Stimulated activated CD8-positive, alpha-beta memory T cell treated with anti-CD3 and anti-CD28 coated beads, Interleukin-12 subunit alpha, Interleukin-12 subunit beta, amount 100 ng/mL, for 24 hours (primary cell): ENCODE results near the gene ARFRP1.

Experiments
- DNase-seq: peaks from one replicate; pipeline ENCODE4 v3.0.0-alpha.2; 2020; ENCODE audit errors: extremely low read depth

Gene ARFRP1

DNA sequence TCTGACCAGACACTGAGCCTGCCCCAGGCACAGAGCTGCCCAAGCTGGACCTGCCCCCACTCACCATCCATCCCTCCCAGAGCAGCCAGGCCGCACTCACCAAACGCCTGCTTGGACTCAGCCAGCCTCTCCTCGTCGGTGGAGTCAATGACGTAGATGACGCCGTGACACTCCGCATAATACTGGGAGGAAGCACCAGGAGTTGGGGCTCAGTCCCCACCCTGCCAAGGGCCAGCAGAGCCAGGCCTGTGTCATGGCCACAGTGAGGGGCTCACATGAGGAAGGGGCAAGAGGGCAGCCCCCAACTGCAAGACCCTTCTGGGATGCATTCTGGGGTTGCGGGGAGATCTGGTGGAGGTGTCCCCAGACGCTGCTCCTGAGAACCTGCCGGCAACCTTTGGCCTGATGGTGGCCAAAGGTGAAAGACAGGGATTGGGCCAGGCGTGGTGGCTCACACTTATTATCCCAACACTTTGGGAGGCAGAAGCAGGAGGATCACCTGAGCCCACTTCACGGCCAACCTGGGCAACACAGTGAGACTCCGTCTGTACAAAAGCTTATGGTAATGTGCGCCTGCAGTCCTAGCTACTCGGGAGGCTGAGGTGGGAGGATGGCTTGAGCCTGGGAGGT lies 5.6 kb downstream of the ARFRP1 start:
- DNase-seq, result no peak

DNA sequence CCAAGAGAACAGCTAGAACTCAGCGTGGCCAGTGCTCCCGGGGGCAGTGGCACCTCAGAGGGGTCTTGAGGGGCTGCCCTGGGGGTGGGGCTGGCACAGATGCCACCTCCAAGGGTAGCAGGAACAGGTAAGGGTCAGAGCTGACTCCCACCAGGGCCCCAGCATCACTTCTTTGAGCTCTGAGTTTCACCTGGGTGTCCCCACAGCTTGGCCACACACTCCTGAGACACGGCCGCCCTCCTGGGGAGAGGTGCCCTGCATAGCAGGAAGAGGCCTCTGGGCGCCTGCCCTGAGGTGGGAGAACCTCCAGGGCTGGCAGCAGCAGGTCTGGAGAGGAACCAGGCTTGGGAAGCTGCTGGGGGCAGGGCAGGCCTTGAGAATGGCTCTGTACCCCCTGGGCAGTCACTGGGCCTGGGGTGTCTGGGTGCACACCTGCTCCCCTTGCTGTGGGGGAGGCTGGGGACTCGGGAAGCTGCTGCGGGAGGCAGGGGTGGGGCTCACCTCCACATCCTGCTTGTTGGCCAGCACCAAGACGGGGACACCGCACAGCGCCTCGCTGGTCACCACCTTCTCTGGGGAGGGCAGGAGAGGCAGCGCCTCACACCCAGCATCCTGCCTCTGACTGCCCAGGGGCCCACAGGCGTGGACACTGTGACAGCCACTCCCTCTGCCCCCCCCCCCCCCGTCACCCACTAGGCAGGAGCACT lies 6.3 kb downstream of the ARFRP1 start:
- DNase-seq, result no peak

DNA sequence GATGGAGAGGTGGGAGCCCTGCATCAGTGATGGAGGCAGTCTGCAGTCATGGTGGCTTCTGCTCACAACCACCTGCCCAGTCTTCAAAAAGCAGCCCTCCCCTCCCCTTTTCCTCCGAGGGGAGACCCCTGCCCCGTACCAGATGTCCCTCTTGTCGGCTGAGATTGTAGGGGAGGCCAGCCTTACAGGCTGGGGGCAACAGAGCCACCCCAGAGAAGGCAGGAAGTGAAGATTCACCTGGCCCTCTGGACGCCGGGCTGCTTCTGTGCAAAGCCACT lies 6.8 kb downstream of the ARFRP1 start:
- no peak for DNase-seq

DNA sequence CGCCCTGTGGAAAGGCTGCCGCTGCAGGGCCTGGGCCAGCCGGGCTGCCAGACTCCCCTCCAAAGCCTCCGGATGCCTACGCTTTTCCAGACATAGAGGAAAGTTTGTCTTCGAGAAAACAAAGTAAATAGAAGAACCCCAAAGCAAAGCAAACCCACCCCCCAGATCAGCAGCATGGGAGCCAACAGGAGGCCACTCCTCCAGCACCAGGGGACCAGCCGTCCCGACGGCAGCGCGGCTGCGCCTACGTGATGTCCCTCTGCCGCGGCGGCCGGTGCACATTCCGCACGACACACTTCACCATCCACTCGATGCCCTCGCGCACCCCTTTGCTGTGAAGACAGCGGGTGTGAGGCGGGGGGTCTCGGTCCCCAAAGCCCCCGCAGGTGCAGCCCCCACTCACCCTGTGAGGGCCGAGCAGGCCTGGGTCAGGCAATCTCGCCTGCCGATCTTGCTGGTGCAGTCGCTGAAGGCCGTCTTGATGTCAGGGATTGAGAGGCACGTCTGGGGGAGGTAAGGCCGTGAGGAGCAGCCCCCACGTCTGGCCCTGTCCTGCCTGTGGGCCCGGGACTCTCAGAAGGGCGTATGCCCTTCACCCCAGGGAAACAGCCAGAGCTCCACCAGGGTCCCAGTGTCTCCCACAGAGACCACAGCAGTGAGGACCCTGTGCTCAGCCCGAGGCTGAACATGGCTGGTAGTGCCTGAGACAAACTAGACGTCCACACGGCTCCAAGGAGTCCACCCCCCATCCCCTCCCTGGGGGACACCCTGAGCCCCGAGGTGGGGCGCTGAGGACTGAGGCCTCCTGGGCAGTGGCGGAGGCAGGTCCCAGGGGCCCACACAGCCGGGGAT lies 7.4 kb downstream of the ARFRP1 start:
- DNase-seq, result no peak

DNA sequence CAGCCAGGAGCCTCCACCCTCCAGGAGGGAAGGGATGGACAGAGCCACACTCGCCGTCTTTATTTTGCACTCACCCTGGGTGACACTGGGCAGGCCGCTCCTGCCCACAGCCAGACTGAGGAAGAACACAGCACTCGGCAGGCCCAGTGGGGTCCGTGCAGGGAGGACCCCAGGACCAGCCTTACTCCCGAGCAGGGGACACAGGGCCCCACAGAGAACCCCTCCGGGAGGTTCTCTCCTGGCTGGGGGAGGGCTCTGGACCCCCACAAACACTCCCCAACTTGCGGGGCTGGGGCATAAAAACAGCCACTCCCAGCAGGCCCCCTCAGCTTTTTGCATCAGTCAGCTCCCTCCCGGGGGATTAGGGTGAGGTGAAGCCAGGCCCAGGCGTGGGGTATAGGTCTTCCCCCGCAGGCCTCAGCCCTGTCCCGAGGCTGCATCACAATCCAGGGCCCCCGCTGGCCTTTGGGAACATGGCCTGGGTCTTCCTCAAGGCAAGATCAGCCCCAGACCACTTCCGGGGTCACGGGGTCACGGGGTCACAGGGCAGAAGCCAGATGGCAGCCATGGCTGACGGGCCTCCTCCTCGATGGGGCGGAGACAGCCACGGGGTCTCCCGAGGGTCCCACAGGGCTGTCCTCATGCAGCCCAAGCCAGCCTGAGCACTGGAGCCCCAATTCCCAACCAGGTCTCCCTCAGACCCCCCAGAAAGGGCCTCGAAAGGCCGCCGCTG lies 8.1 kb downstream of the ARFRP1 start:
- no peak for DNase-seq

DNA sequence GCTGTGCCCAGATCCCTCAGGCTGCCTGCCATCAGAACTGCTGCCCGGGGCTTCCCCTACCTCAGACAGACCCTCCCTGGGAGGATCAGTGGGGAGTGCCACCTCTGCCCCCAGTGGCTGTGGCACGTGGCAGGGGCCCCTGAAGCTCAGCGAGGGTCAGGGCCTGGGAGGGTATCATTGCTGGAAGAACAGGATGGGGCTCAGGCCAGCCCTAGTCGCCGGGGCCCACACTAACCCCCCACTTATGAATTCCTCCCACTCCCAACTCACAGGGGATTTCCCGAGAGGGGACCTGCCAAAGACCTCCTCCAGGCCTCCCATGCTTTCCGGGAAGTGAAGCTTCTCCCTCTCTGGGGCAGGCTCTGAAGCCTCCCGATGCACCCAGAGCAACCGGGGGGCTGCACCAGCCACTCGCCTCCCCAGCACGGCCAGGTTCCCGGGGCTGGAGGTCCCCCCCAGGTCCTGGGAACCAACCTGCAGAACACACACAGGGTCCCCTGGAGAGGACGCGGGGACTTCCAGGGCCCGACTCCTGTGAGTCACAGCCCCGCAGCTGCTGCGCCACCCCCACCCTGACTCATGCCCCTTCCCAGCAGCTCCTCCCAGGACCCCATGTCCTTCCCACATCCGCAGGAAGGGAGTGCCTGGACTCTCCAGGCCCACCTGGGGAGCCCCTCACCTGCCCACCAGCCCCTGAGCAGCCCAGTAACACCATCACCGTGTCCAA lies 8.9 kb downstream of the ARFRP1 start:
- DNase-seq, result no peak

DNA sequence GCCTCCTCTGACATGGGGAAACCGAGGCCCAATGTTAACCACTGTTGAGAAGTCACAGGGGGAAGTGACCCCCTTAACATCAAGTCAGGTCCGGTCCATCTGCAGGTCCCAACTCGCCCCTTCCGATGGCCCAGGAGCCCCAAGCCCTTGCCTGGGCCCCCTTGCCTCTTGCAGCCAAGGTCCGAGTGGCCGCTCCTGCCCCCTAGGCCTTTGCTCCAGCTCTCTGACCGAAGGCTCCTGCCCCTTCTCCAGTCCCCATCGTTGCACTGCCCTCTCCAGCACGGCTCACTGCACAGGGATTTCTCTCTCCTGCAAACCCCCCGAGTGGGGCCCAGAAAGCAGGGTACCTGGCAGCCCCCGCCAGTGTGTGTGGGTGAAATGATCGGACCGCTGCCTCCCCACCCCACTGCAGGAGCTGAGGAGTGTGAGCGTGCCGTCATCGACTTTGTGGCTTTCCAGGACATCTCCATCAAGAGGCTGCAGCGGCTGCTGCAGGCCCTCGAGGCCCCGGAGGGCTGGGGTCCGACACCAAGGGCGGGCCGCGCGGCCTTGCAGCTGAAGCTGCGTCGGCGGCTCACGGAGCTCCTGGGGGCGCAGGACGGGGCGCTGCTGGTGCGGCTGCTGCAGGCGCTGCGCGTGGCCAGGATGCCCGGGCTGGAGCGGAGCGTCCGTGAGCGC lies 9.8 kb downstream of the ARFRP1 start:
- no peak for DNase-seq

DNA sequence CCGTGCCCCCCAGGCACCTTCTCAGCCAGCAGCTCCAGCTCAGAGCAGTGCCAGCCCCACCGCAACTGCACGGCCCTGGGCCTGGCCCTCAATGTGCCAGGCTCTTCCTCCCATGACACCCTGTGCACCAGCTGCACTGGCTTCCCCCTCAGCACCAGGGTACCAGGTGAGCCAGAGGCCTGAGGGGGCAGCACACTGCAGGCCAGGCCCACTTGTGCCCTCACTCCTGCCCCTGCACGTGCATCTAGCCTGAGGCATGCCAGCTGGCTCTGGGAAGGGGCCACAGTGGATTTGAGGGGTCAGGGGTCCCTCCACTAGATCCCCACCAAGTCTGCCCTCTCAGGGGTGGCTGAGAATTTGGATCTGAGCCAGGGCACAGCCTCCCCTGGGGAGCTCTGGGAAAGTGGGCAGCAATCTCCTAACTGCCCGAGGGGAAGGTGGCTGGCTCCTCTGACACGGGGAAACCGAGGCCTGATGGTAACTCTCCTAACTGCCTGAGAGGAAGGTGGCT lies 10.4 kb downstream of the ARFRP1 start:
- DNase-seq, result no peak

DNA sequence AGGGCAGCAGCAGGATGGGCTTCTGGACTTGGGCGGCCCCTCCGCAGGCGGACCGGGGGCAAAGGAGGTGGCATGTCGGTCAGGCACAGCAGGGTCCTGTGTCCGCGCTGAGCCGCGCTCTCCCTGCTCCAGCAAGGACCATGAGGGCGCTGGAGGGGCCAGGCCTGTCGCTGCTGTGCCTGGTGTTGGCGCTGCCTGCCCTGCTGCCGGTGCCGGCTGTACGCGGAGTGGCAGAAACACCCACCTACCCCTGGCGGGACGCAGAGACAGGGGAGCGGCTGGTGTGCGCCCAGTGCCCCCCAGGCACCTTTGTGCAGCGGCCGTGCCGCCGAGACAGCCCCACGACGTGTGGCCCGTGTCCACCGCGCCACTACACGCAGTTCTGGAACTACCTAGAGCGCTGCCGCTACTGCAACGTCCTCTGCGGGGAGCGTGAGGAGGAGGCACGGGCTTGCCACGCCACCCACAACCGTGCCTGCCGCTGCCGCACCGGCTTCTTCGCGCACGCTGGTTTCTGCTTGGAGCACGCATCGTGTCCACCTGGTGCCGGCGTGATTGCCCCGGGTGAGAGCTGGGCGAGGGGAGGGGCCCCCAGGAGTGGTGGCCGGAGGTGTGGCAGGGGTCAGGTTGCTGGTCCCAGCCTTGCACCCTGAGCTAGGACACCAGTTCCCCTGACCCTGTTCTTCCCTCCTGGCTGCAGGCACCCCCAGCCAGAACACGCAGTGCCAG lies 11.0 kb downstream of the ARFRP1 start, which contains the start of gene TNFRSF6B:
TNFRSF6B (plus strand) TSS at position 25 of the 729 bp plus-strand sequence; CDS start at position 141, 116 bp downstream.
- DNase-seq, result no peak

DNA sequence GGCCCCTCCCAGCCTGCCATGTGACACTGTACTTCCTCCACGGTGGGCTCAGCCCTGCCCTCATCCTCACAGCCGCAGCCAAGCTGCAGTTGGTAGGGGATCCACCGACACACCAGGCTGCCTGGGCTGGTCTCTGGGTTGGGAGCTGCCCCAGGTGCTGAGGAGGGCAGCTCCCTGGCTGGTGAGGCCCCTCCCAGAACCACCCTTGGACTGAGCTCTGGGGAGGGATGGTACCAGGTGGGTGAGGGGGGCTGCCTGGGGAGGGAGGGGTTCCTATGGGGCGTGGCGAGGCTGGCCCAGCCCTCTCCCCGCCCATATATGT lies 11.5 kb downstream of the ARFRP1 start:
- DNase-seq, result no peak

DNA sequence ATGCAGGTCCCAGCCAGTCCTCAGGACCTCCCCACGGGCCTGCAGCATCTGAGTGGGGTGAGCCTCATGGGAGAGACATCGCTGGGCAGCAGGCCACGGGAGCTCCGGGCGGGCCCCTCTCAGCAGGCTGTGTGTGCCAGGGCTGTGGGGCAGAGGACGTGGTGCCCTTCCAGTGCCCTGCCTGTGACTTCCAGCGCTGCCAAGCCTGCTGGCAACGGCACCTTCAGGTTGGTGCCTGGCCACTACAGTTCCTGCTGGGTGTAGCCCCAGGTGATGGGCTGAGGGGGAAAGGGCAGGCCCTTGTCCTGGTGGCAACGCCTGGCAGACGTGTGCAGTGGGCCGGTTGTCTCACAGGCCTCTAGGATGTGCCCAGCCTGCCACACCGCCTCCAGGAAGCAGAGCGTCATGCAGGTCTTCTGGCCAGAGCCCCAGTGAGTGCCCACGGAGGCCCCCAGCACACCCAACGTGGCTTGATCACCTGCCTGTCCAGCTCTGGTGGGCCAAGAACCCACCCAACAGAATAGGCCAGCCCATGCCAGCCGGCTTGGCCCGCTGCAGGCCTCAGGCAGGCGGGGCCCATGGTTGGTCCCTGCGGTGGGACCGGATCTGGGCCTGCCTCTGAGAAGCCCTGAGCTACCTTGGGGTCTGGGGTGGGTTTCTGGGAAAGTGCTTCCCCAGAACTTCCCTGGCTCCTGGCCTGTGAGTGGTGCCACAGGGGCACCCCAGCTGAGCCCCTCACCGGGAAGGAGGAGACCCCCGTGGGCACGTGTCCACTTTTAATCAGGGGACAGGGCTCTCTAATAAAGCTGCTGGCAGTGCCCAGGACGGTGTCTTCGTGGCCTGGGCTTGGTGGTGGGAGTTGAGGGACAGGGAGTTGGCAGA lies 12.1 kb downstream of the ARFRP1 start:
- no peak for DNase-seq

DNA sequence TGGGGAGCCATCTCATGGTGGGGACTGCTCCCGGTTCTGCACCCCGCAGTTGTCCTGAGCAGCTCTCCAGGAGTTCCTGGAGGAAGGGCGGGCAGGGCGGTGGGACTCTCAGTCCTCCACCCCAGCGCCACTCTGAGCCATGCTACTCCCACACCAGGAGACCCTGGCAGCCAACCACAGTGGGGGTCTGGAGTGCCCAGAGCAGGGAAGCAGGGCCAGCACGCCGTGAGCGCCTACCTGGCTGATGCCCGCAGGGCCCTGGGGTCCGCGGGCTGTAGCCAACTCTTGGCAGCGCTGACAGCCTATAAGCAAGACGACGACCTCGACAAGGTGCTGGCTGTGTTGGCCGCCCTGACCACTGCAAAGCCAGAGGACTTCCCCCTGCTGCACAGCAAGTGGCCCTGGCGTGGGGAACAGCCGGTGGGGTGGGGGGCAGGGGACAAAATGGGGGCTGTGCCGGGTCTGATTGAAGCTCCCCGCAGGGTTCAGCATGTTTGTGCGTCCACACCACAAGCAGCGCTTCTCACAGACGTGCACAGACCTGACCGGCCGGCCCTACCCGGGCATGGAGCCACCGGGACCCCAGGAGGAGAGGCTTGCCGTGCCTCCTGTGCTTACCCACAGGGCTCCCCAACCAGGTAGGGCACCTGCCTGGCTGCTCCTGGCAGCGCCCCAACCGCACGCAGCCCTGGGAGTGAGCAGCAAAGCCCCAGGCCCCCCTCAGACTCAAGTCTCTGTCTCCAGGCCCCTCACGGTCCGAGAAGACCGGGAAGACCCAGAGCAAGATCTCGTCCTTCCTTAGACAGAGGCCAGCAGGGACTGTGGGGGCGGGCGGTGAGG lies 13.0 kb downstream of the ARFRP1 start:
- no peak for DNase-seq

DNA sequence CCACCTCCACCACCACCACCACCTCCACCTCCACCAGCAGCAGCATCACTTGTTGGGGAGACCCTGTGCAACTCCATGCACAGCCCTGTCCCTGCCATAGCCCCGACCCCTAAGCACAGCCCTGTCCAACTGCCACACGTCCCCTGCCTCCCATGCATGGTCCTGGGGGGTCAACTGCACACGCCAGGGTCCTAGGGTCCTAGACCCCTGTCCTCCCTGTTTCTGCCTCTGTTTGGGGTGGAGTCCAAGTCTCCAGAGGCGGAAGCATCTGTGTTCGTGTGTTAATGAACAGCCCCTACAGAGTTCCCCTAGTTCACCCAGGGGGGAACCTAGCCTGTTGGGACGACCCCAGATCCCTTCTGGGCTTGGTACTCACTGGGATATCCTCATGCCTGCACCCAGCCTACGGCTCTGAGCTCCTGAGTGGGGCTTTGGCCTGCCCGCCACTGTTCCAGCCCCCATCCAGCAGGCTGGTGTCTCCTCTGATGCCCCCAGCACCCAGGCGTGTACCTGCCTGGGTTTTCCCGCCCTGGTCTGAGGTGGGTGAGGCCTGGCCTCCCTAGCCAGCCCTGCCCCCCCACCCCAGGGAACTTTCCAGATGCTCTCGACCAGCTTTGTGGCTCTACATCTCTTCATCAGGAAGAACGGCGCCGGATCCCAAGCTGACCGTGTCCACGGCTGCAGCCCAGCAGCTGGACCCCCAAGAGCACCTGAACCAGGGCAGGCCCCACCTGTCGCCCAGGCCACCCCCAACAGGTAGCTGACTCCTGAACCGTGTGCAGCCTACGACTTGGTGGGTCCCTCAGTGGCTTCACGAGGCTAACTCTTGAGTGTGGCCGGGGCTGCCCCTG lies 13.8 kb downstream of the ARFRP1 start:
- no peak for DNase-seq

DNA sequence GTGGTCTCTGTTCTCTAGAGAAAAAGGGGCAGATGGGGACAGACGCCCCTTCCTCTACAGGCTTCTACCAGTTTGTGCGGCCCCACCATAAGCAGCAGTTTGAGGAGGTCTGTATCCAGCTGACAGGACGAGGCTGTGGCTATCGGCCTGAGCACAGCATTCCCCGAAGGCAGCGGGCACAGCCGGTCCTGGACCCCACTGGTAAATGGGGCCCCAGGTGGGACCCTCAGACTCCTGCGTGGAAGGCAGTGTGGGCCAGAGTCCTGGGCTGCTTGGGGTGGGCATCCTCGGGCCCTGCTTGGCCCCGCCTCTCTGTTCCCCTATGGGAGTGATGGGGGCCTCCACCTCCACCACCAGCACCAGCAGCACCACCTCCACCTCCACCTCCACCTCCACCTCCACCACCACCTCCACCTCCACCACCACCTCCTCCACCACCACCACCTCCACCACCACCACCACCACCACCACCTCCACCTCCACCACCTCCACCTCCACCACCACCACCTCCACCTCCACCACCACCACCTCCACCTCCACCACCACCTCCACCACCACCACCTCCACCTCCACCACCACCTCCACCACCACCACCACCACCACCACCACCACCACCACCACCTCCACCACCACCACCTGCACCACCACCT lies 14.6 kb downstream of the ARFRP1 start:
- no peak for DNase-seq

DNA sequence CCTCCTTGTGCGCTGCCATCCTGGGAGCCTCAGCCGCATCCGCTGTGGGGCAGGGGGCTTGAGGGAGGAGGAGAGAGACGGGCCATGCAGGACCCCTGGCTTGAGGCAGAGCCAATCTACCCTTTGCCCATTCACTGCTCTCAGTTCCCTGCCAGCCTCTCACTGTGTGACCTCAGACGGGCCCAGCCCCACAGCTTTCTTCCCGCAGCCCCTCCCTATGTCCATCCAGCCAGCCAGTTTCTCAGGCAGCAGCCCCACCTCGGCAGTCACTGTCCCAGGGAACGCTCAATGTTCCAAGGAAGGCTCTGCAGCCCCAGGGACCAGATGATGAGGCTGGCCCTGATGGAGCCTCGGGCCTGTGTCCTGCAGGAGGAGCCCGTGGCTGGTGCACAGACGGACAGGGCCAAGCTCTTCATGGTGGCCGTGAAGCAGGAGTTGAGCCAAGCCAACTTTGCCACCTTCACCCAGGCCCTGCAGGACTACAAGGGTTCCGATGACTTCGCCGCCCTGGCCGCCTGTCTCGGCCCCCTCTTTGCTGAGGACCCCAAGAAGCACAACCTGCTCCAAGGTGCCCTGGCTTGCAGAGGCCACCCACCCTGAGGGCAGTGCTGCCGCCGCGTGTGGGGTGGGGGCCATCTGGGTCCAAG lies 15.2 kb downstream of the ARFRP1 start:
- DNase-seq, result no peak

DNA sequence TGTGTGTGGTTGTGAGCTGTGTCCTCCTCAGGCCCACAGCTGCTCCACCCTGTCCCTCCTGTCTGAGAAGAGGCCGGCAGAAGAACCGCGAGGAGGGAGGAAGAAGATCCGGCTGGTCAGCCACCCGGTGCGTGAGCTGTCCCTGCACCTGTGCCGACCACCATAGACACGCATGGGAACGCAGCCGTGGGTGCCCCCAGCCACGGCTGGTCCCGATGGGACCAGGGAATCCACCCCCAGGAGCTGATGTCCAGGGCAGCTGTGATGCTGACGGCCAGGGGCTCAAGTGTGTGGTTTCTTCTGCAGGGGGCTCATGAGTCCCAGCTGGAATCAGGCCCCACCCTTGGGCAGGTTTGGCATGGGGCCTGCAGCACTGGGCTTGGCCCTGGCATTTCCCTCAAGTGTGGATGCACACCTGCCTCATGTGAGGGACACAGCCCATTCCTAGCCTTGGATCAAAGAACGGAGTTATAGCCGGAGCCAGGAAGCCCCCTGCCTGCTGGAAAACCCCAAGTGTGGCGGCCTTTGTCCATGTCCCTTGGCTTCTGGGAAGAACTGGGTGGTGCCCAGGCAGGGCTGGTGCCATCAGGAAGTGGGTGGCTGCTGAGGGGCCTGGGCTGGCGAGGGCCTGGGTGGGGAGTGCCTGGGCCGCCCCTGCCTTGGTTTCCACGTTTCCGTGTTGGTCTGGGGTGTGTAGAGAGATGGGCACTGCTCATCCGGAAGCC lies 15.9 kb downstream of the ARFRP1 start:
- DNase-seq, result no peak
